ENCODE data around the gene NACAD.

The NACAD gene

DNA sequence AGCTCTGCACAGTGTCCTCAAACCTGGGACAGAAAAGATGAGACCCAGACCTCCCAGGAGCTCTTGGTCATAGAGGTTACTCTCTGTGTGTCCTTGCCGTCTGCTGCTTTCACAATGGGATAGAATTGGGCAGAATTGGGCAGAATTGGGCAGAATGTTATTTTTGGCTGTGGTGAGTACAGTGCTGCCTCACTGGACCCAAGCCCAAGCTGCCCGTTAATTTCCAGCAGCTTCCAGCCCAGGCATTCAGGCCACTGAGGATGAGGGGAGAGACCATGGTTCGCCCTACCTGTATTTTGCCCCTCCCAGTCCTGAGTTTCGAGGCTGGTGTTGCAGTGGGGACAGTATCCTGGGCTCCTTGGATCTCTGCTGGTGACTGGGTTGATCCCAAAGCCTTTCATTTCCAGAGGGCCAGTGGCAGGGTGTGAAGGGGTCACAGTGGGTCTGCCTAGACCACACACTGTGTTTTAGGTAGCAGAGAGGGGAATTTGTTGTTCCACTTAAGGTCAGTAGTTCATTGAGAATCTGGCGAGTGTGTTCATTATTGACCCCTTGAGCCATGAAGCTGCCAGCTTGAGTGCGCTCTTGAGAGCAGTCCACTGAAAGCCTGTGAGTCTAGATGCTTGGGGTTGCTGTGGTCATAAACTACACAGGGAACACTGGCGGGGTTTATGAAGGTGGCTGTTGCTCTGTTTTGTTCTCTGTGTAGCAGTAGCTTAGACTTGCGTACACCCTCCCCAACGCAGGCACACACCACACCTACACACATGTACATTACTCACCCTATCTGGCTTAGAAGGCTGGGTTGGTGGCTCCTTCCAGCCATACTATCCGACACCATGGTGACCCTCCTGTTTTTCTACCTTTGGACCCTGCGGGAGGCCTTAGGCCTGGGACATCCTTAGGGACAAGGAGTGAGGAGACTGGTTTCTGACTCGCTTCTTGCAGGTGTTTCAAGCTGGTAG, 23.5 kb downstream of the NACAD start:
- DNase-seq (ENCODE audit: low read depth) = no peak
- no peak overlapping the region for H3K4me3 ChIP-seq (ENCODE audit: low read depth, low read length)
- TF ChIP-seq CTCF (IDR thresholded peaks at IDR 0.05; ENCODE audit: low read depth, low read length) = no peak
- no peak for TF ChIP-seq POLR2A (IDR thresholded peaks at IDR 0.05; ENCODE audit: extremely low read depth, insufficient read length)
- TF ChIP-seq MYC (IDR thresholded peaks at IDR 0.05; ENCODE audit: low read depth, low read length) = no peak
- TF ChIP-seq MAX (IDR thresholded peaks at IDR 0.05; ENCODE audit: low read depth, low read length) = no peak

DNA sequence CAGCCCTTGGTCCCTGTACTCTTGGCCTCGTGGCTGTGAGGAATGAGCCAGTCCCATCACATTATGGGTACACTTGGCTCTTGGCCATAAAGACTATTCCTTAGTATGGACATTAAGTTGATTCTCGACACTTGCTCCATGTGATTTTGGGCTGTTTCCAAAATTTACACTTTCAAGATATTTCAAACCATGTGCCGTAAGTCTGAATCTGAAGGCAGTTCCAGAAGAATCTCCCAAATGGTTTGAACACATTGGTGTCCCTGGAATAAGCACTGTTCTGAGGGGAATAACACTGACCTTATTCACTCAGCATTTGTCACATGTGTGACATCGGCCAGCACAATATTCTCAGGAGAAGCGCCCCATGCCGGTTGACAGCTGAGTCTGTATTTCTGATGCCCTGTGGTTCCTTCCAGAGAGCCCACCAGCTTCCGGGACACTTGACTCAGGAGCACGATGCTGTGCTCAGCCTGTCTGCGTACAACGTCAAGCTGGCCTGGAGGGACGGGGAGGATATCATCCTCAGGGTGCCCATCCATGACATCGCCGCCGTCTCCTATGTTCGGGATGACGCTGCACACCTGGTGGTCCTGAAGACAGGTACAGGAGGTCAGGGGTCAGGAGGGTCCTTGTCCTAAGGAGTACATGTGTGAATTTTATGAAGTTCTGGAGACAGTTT, 24.6 kb downstream of the NACAD start:
- no peak for DNase-seq (ENCODE audit: low read depth)
- no peak overlapping the region for H3K4me3 ChIP-seq (ENCODE audit: low read depth, low read length)
- TF ChIP-seq MYC (IDR thresholded peaks at IDR 0.05; ENCODE audit: low read depth, low read length) (no peak), MAX (IDR thresholded peaks at IDR 0.05; ENCODE audit: low read depth, low read length) (no peak; the same call in 1 of the 2 replicates), POLR2A (IDR thresholded peaks at IDR 0.05; ENCODE audit: extremely low read depth, insufficient read length) (no peak), CTCF (IDR thresholded peaks at IDR 0.05; ENCODE audit: low read depth, low read length) (no peak)

DNA sequence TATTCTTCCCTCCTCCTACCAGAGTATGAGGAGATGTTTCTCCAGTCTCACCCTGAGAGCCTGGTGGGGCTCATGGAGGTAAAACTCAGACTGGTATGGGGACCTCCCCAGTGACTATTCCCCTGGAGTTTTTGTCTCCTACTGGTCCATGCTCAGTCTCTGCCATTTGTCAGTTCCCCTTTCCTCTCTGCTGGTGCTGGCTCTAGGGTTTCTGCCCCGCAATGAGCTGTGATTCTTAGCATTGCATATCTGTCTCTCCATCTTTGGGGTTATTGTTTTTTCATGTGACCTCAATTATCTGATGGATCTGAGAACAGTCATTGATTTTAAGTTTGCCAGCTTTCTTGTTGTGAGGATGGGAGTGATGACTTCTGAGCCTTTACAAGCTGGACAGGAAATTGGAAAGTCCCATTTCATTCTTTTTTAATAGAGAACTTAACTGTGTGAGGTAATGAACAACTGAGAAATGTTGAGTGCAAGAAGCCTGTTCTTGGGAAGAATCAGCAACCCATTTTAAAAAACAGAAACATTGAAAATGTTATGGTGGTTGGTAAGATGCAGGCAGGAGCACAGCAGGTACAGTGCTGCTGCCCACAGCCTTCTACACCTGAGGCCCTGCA, 26.9 kb downstream of the NACAD start:
- no peak for TF ChIP-seq MYC (IDR thresholded peaks at IDR 0.05; ENCODE audit: low read depth, low read length)
- no peak for TF ChIP-seq POLR2A (IDR thresholded peaks at IDR 0.05; ENCODE audit: extremely low read depth, insufficient read length)
- TF ChIP-seq CTCF (IDR thresholded peaks at IDR 0.05; ENCODE audit: low read depth, low read length) = no peak
- no peak for TF ChIP-seq MAX (IDR thresholded peaks at IDR 0.05; ENCODE audit: low read depth, low read length)
- no peak for DNase-seq (ENCODE audit: low read depth)
- H3K4me3 ChIP-seq (ENCODE audit: low read depth, low read length) = no peak overlapping the region

DNA sequence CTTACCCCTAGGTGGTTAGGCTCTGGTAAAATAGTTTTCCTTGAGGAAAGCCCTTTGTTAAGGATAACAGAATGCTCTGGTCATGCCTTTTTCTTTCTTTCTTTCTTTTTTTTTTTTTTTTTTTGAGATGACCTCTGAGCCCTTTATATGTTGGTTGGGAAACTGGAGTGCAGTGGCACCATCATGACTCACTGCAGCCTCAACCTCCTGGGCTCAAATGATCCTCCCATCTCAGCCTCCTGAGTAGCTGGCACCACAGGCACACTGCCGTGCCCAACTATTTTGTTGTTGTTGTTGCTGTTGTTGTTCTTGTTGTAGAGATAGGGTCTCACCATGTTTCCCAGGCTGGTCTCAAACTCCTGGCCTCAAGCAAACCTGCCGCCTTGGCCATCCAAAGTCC, 27.4 kb downstream of the NACAD start:
- TF ChIP-seq MAX (IDR thresholded peaks at IDR 0.05; ENCODE audit: low read depth, low read length) (no peak), MYC (IDR thresholded peaks at IDR 0.05; ENCODE audit: low read depth, low read length) (no peak), CTCF (IDR thresholded peaks at IDR 0.05; ENCODE audit: low read depth, low read length) (no peak), POLR2A (IDR thresholded peaks at IDR 0.05; ENCODE audit: extremely low read depth, insufficient read length) (no peak)

GRCh38 chr7:45060295-45060694, 28.5 kb downstream of the NACAD start:
- no peak for DNase-seq (ENCODE audit: low read depth)
- no peak for TF ChIP-seq MAX (IDR thresholded peaks at IDR 0.05; ENCODE audit: low read depth, low read length)
- no peak for TF ChIP-seq CTCF (IDR thresholded peaks at IDR 0.05; ENCODE audit: low read depth, low read length)
- no peak overlapping the region for H3K4me3 ChIP-seq (ENCODE audit: low read depth, low read length)

More for the DNA sequence above, 27.4 kb downstream of the NACAD start:
- DNase-seq (ENCODE audit: low read depth) = no peak
- H3K4me3 ChIP-seq (ENCODE audit: low read depth, low read length) = no peak overlapping the region

Measured in NB4 (cell line).